COLO668 (cell line): ENCODE data around the gene MRTO4.
A peak's percentile ranks its signal among the peaks of the same experiment; 100 is the strongest.
"Not testable (repeated sequence)": the region's sequence is repeated elsewhere in the genome, so short reads cannot be mapped to it uniquely, and the experiment has no call there.

Source experiments
- DNase-seq: peaks from one replicate; lab custom pipeline; 2025; ENCODE audit not compliant: unreplicated experiment; lab: John Stamatoyannopoulos, UW

MRTO4 gene

GRCh38 chr1:19269427-19270342, 18.1 kb downstream of the MRTO4 start:
- not testable (repeated sequence) for DNase-seq

- DNase-seq = not testable (repeated sequence)
Measured at GRCh38 chr1:19270343-19270730, 18.7 kb downstream of the MRTO4 start.

GRCh38 chr1:19272064-19272463, 20.5 kb downstream of the MRTO4 start:
- DNase-seq = no peak

GRCh38 chr1:19273106-19273843, 21.7 kb downstream of the MRTO4 start:
- no peak for DNase-seq

GRCh38 chr1:19273844-19274531, 22.4 kb downstream of the MRTO4 start:
- not testable (repeated sequence) for DNase-seq

- no peak for DNase-seq
Measured at GRCh38 chr1:19274636-19275035, 23.0 kb downstream of the MRTO4 start.

GRCh38 chr1:19283891-19284290, 32.3 kb downstream of the MRTO4 start:
- no peak for DNase-seq

- DNase-seq = peak; percentile 52
Measured at GRCh38 chr1:19284881-19285280, 33.3 kb downstream of the MRTO4 start.

GRCh38 chr1:19285366-19285765, 33.8 kb downstream of the MRTO4 start:
- not testable (repeated sequence) for DNase-seq

GRCh38 chr1:19285807-19286206, 34.2 kb downstream of the MRTO4 start:
- DNase-seq = peak; percentile 74

GRCh38 chr1:19287436-19288185, 36.0 kb downstream of the MRTO4 start:
- peak; percentile 80 for DNase-seq

- peak; percentile 97 for DNase-seq
Measured at GRCh38 chr1:19288324-19289241, 37.0 kb downstream of the MRTO4 start, which contains the start of gene AKR7A3. Gene AKR7A3, minus strand, starts transcription at chr1:19288770. Its CDS starts 61 bp downstream, at chr1:19288709.

- no peak for DNase-seq
Measured at GRCh38 chr1:19289244-19289643, 37.6 kb downstream of the MRTO4 start.

GRCh38 chr1:19294638-19295037, 43.0 kb downstream of the MRTO4 start:
- no peak for DNase-seq

GRCh38 chr1:19300211-19300610, 48.6 kb downstream of the MRTO4 start:
- peak; percentile 42 for DNase-seq

GRCh38 chr1:19304081-19304480, 52.5 kb downstream of the MRTO4 start:
- DNase-seq = not testable (repeated sequence)

GRCh38 chr1:19305880-19306279, 54.3 kb downstream of the MRTO4 start:
- DNase-seq = no peak

- no peak for DNase-seq
Measured at GRCh38 chr1:19306941-19307340, 55.3 kb downstream of the MRTO4 start.

- DNase-seq = no peak
Measured at GRCh38 chr1:19307794-19308508, 56.3 kb downstream of the MRTO4 start.
